RWPE2 (cell line): Measurements from ENCODE around the gene KIF26A.

Source experiments
- ATAC-seq: fragments of 200-7000 bp; cut with Tn5 transposase; 3 replicates; pipeline ENCODE4 v1.9.1; 2021; ENCODE audit warnings: low read depth
- DNase-seq: peaks from one replicate; pipeline ENCODE4 v3.0.0-alpha.2; 2020; ENCODE audit warnings: low spot score
- H3K27ac ChIP-seq: fragments of 450-650 bp; 2 replicates; pipeline ENCODE4 v1.5.1; 2017; ENCODE audit warnings: mild to moderate bottlenecking; ENCODE audit not compliant: poor library complexity, severe bottlenecking
- H3K27me3 ChIP-seq: fragments of 250-450 bp; sonication (Bioruptor Pico); 2 replicates; pipeline ENCODE4 v1.5.1; 2021; ENCODE audit warnings: mild to moderate bottlenecking, moderate library complexity; ENCODE audit not compliant: insufficient read depth, poor library complexity, severe bottlenecking
- H3K36me3 ChIP-seq: fragments of 250-450 bp; sonication (Bioruptor Pico); 2 replicates; pipeline ENCODE4 v1.5.1; 2020; ENCODE audit warnings: low read depth, mild to moderate bottlenecking, moderate library complexity
- H3K4me1 ChIP-seq: fragments of 250-450 bp; sonication (Bioruptor Pico); 2 replicates; pipeline ENCODE4 v1.5.1; 2021; ENCODE audit warnings: mild to moderate bottlenecking, moderate library complexity; ENCODE audit not compliant: insufficient read depth, poor library complexity, severe bottlenecking
- H3K4me3 ChIP-seq: fragments of 250-450 bp; sonication (Bioruptor Pico); 2 replicates; pipeline ENCODE4 v1.5.1; 2021; ENCODE audit warnings: mild to moderate bottlenecking, moderate library complexity; ENCODE audit not compliant: severe bottlenecking
- H3K9me3 ChIP-seq: fragments of 250-450 bp; sonication (Bioruptor Pico); 2 replicates; pipeline ENCODE4 v1.5.1; 2021; ENCODE audit warnings: mild to moderate bottlenecking, moderate library complexity; ENCODE audit not compliant: severe bottlenecking
- TF ChIP-seq, protein P1 (sequence below): fragments of 450-650 bp; IDR thresholded peaks from one replicate; pipeline ENCODE4 v1.5.1; 2017; ENCODE audit warnings: mild to moderate bottlenecking, moderate library complexity; ENCODE audit not compliant: poor library complexity, severe bottlenecking

The KIF26A gene

GRCh38 chr14:104144911-104145825 is 6.8 kb downstream of the KIF26A start:
- Histone ChIP-seq H3K4me3 (no peak overlapping the region), H3K36me3 (no peaks in the 10 kb centered on the region), H3K4me1 (no peaks in the 10 kb centered on the region), H3K9me3 (no peaks in the 10 kb centered on the region), H3K27me3 (peaks cover 18% of the 10 kb centered on the region), H3K27ac (no peak overlapping the region)
- no peak for ATAC-seq
- TF ChIP-seq, protein P1, sequence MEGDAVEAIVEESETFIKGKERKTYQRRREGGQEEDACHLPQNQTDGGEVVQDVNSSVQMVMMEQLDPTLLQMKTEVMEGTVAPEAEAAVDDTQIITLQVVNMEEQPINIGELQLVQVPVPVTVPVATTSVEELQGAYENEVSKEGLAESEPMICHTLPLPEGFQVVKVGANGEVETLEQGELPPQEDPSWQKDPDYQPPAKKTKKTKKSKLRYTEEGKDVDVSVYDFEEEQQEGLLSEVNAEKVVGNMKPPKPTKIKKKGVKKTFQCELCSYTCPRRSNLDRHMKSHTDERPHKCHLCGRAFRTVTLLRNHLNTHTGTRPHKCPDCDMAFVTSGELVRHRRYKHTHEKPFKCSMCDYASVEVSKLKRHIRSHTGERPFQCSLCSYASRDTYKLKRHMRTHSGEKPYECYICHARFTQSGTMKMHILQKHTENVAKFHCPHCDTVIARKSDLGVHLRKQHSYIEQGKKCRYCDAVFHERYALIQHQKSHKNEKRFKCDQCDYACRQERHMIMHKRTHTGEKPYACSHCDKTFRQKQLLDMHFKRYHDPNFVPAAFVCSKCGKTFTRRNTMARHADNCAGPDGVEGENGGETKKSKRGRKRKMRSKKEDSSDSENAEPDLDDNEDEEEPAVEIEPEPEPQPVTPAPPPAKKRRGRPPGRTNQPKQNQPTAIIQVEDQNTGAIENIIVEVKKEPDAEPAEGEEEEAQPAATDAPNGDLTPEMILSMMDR, result no peak
- DNase-seq, result peak; percentile 73

DNA sequence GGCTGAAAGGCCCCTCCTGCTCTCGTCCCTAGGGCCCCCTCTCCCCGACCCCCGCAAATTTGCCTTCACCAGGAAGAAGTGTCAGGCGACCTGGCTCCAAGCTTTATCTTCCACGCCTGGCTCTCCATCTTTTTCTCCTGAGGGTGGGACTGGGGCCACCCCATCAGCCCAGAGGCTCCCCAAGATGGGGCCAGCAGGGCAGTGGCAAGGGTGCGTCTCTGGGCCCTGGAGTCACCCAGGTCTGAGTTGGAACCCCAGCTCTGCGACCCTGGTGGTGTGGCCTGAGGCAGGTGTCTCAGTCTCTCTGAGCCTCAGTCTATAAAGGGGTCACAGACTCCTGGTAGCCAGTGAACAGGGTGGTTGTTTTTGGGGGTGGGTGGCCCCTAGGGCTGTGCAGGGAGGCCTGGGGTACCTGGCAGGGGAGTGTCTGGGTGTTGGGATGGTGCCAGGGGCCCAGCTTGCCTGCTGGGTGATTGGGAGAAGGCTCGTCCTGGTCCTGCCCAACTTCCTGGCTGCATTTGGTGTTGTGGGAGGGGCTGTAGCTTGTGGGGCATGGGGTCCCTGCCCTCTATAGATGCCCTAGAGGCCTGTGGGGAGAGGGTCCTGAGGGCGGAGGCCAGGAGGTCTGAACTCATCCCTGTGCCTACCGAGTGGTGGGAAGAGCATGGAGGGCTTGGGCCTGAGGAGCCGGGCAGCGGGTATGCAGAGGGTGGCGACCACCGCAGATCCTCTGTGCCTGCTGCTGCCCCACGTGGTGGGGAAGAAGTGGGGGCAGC is 7.6 kb downstream of the KIF26A start:
- no peak overlapping the region for H3K27ac ChIP-seq
- DNase-seq (peak; percentile 60), ATAC-seq (no peak)
- H3K4me3 ChIP-seq, result no peak overlapping the region
- no peaks in the 10 kb centered on the region for H3K4me1 ChIP-seq
- no peaks in the 10 kb centered on the region for H3K36me3 ChIP-seq
- TF ChIP-seq, protein P1, result no peak
- H3K27me3 ChIP-seq, result peaks cover 18% of the 10 kb centered on the region
- no peaks in the 10 kb centered on the region for H3K9me3 ChIP-seq

DNA sequence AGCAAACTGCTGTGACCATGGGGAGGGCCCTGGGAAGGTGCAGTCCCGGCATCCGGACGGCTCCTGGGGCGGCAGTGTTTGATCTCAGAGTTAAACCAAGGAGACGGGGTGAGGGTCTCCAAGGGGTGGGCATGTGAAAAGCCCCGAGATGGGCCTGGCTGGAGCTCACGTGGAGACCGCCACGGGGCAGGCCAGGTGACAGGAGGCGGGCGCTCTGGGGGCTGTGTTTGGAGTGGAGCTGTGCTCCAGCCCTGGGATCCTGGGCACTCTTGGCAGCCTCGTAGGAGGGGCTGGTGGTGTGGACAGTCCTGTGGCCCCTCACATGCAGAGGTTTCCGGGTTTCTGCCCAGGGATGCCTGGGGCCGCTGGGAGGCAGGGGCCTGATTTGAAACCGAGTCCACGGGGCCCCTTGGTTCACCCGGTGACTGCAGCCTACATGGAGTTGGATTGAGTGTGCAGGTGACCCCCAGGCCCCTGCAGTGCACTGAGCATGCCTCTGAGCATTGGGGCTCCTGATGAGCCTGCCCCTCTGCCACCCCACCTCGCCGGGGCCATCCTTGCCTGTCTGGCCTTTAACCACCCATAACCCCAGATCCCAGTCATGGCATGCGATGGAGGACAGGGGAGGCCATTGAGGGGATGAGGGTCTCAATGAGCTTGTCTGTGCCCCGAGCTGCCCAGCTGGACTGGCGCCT is 8.4 kb downstream of the KIF26A start:
- Histone ChIP-seq H3K36me3 (no peaks in the 10 kb centered on the region), H3K27ac (no peak overlapping the region), H3K4me1 (no peaks in the 10 kb centered on the region), H3K27me3 (peaks cover 18% of the 10 kb centered on the region), H3K4me3 (no peak overlapping the region), H3K9me3 (no peaks in the 10 kb centered on the region)
- peak; percentile 65 for DNase-seq
- TF ChIP-seq, protein P1, result no peak
- no peak for ATAC-seq

- H3K9me3 ChIP-seq, result no peaks in the 10 kb centered on the region
- no peak overlapping the region for H3K27ac ChIP-seq
- ATAC-seq, result no peak
- peaks cover 18% of the 10 kb centered on the region for H3K27me3 ChIP-seq
- no peak overlapping the region for H3K4me3 ChIP-seq
- H3K4me1 ChIP-seq, result no peaks in the 10 kb centered on the region
- no peaks in the 10 kb centered on the region for H3K36me3 ChIP-seq
- peak; percentile 73 for DNase-seq
- TF ChIP-seq, protein P1, result no peak
These were observed 9.1 kb downstream of the KIF26A start for GRCh38 chr14:104147346-104148125.
